Activated gamma-delta T cell treated with anti-CD3 and anti-CD28 coated beads, Interleukin-2, amount 50 U/mL, for 16 hours (primary cell): ENCODE measurements around the gene GOLGA6L25.
"Not testable (repeated sequence)": the region's sequence is repeated elsewhere in the genome, so short reads cannot be mapped to it uniquely, and the experiment has no call there.

Experiments used
- DNase-seq: peaks from one replicate; pipeline ENCODE4 v3.0.0-alpha.2; 2020; ENCODE audit warnings: low read depth

GOLGA6L25 gene

GRCh38 chr15:28553268-28553667 lies at the start of gene GOLGA6L25:
Gene GOLGA6L25 (plus strand): TSS chr15:28553568. CDS start chr15:28553629, 61 bp downstream.
- DNase-seq, result not testable (repeated sequence)

GRCh38 chr15:28508217-28508889 lies 45.0 kb upstream of the GOLGA6L25 start:
- DNase-seq, result not testable (repeated sequence)

- DNase-seq, result not testable (repeated sequence)
Observed at GRCh38 chr15:28514128-28514527, 39.2 kb upstream of the GOLGA6L25 start.

- not testable (repeated sequence) for DNase-seq
Observed at GRCh38 chr15:28515208-28515607, 38.2 kb upstream of the GOLGA6L25 start.

GRCh38 chr15:28532954-28533353 lies 20.4 kb upstream of the GOLGA6L25 start, which contains the start of gene GOLGA8G:
Gene GOLGA8G (minus strand): TSS chr15:28532971. CDS start chr15:28532909, 62 bp downstream.
- DNase-seq, result not testable (repeated sequence)

GRCh38 chr15:28573351-28573750 lies 20.0 kb downstream of the GOLGA6L25 start:
- DNase-seq, result not testable (repeated sequence)

- not testable (repeated sequence) for DNase-seq
Observed at GRCh38 chr15:28588977-28589606, 35.7 kb downstream of the GOLGA6L25 start.

GRCh38 chr15:28589769-28590168 lies 36.4 kb downstream of the GOLGA6L25 start:
- not testable (repeated sequence) for DNase-seq

- not testable (repeated sequence) for DNase-seq
Observed at GRCh38 chr15:28592395-28592794, 39.0 kb downstream of the GOLGA6L25 start.

- DNase-seq, result not testable (repeated sequence)
Observed at GRCh38 chr15:28593424-28594129, 40.2 kb downstream of the GOLGA6L25 start.

- DNase-seq, result not testable (repeated sequence)
Observed at GRCh38 chr15:28597471-28597870, 44.1 kb downstream of the GOLGA6L25 start.

GRCh38 chr15:28598209-28598608 lies 44.8 kb downstream of the GOLGA6L25 start:
- DNase-seq, result not testable (repeated sequence)

GRCh38 chr15:28602152-28602551 lies 48.8 kb downstream of the GOLGA6L25 start:
- not testable (repeated sequence) for DNase-seq
